ENCODE data around the gene ERC2.
"Not testable (repeated sequence)": the region's sequence is repeated elsewhere in the genome, so short reads cannot be mapped to it uniquely, and the experiment has no call there.

Gene ERC2

DNA sequence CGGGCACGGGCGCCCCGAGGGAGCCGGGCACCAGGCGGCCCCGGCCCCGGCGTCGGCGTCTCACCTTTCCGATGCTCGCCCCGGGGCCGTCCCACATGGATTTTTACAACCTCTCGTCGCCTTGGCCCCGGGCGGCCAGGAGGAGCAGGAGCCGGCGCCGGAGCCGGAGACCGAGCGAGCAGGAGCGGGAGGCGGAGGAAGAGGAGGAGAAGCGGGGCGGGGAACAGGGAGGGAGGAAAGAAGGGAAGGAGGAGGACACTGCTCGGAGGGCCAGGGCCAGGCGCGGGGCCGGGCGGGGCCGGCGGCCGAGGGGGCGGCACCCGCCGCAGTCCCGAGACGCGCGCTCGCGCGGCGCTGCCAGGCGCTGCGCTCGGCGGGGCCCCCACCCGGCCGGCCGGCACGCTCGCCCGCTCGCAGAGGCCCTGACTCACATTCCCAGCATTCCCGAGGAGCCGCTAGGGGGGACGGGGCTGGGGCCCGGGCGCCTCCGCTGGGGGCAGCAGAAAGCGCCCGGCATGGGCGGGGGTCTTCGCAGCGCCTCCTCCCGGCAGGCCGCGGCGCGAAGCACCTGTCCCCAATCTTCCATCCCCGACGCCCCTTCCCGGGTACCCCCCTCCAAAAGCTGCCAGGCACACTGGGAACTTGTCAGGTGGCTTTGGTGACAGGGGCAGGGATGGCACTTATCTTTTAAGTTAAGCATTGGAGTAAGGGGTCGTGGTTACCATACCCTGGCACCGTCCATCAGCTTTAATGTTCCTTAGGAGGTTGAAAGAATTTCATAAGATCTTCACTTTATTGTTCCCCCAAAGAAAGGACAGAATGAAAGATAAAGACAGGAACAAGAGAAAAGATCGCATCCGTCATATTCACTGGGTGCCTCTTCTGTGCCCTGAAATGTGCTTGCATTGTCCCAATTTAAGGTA lies at the start of gene ERC2:
Gene ERC2, minus strand, starts transcription at position 284 of the 923 bp plus-strand sequence.
- in situ Hi-C loops (cut with MboI; ENCODE audit: low sequenced_read_pairs), result no loop called here

DNA sequence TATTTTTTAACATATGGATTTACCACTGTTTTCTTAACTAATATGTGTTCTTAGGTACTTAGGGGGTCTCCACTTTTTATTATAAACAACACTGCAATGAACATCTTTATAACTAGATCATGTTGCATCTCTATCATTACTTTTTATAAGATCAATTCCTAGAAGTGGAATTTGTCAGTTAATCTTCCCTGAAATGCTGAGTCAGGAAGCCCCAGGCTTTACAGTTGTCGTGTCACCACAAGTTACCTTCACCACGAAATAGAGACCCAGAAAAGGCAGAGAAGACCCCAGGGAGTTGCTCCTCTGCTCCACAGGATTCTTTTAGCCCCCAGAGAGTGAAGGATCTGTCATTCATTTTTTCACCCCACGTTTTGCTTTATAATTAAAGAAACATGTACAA lies 34.5 kb upstream of the ERC2 start:
- in situ Hi-C loops (cut with MboI; ENCODE audit: low sequenced_read_pairs), result no loop called here

DNA sequence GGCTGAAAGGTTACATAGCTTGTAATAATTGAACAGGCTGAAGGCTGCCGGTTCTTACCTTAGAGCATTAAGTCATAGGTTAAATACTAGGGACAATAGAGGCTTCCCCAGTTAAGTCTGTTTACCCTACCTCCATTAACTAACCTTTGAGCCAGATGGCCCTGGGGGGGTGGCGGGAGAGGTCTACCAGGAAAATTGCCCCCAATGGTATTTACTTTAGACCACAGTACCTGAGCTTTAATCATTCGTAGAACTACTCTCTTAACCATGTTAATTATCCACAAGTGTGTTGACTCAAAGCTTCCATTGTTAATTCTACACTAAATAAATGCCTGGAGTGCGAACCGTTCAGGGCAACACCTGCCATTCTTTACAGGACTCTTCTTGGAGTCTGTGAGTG lies 28.1 kb upstream of the ERC2 start:
- in situ Hi-C loops (cut with MboI; ENCODE audit: low sequenced_read_pairs), result not testable (repeated sequence)

DNA sequence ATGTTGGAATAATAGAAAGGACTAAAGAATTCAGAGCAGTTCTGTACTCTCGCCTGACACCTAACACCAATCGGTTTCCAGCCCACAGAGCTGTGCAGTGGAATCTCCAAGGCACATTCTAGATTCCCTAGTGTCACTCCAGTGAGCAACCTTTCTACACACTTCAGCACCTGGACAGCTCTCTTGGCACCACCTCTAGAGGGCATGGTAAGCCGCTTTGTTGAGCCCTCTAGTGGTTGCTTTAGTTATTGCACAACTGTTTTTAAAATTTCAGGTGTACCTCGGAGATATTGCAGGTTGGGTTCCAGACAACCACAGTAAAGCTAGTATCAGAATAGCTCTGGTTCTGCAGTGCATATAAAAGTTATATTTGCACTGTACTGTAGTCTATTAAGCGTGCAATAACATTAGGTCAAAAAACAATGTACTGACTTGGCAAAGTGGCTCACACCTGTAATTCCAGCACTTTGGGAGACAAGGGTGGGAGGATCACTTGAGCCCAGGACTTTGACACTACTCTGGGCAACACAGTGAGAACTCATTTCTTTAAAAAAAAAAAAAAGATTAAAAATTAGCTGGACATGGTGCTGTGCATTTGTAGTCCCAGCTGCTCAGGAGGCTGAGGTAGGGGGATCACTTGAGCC lies 26.5 kb upstream of the ERC2 start:
- in situ Hi-C loops (cut with MboI; ENCODE audit: low sequenced_read_pairs), result no loop called here

DNA sequence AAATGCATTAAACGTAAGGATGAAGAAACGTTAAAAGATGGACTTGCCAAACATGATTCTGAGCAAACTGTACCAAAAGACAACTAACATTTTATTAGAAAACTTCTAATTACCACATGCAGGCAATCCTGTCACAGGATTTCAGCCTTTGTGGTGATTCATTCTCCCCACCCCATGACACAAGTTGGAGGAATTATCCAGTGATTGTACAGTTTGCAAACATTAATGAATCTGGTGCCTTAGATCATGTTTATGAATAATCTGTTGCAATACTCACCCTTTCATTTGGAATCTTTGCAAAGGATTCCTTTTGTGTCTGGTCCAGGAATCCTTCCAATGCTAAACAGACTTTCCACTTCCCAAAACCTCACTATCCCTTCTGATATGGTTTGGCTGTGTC lies 23.3 kb upstream of the ERC2 start:
- in situ Hi-C loops (cut with MboI; ENCODE audit: low sequenced_read_pairs), result no loop called here

DNA sequence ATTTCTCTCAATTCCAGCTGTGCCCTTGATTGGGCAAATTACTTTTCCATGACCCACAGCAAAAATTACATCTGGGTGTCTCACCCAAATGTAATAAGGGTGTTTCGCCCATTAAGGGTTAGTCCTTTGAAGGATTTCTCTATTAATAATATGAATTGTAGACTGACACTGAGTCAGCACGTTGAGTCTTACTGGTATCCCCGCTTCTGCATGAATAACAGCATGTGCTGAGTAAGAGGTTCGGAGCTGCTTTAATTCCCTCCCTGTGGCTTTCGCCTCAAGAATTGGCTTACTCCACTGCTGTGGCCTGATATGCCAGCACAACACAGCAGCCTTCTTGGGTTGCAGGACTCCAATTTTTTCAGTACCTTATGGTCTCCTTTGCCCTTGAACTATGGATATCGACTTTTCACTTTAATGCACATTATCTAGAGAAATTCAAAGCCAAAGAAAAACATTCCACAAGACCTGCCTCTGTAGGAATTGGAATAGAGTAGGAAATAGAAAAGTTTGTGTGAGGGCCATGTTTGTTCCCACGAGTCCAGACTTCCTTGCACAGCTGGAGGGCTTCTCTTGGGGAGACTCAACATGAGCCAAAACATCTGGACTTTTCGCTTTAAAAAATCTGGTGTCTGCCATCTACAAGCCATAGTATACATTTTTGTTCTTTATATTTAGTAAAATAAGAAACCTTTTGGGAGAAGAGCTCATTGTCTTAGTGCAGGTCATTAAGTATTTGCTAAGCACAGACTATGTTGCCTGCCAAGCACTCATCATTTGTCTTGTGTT lies 20.7 kb upstream of the ERC2 start:
- in situ Hi-C loops (cut with MboI; ENCODE audit: low sequenced_read_pairs), result no loop called here

DNA sequence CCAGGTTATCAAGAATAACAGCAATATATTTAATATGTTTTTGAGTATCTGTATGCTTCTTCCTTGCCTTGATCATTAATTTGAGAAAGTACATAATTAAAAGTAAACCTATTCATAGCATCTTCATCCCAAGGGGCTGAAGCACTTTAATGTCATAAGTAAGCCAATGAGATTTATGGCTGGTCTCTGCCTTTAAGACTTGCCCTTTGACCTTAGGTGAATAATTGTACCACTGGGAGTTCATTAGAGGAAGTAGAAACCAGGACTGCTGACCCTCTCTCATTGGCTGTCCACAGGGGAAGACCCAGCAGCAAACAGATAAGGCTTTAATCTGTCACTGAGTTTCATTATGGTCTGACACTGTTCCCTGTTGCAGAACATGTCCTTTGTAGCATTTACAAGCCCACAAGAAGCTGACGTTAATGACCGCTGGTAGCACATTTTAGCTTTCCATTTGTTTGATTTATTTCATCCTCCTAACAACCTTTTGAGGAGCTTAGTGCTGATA lies 16.3 kb upstream of the ERC2 start:
- in situ Hi-C loops (cut with MboI; ENCODE audit: low sequenced_read_pairs), result no loop called here

DNA sequence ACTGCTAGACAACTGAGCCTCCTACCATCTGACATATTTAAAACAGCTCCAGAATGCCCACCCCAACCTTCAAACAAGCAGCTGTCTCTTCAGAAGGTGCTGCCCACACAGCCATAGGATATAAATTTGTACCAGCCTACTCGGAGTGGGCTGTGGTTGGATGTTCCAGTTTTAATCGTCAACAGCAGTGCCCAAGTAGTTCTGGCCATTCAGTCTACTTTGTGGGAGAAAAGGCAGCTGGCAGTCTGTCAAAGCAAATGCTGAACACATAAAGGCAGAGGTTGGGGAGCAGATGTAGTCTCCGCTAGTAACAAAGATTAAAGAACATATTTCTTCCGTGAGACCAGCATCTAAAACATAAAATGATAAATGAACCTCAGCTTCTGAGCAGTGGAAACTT lies 15.9 kb upstream of the ERC2 start:
- in situ Hi-C loops (cut with MboI; ENCODE audit: low sequenced_read_pairs), result no loop called here

DNA sequence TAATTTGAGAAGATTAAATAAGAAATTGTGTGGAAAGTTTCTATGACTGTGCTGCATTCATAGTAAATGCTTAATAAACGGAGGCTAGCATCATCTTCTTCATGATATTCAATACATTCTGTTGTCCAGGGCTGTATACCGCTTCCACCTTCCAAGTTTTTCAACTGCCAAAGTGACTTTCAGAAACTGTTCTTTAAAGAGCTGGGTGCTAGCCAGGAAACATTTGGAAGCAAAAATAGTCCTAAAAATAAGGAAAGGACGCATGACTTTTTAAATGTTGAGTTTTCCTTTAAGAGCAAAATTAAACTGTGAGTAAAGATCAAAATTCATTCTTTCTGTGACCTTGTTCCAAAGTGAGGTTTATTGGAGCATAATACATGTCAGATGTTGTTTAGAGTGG lies 9.4 kb upstream of the ERC2 start:
- in situ Hi-C loops (cut with MboI; ENCODE audit: low sequenced_read_pairs), result no loop called here

DNA sequence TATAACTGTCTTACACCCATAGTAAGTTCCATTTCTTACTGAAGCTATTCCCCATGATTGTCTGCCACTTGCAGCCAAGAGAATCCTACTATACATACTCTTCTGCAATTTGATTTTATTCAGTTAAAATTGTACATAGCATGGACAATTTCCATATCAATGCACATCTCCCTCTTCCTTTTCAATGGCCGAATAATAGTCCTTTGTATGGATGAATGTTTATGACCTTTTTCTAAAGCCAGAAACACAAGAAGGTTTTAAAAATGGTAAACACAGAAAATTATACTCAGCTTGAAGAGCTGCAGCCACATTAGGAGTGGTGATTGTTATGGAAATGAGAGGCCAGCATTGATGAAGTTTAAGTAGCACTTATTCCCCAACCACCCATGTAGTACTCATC lies 8.5 kb upstream of the ERC2 start:
- in situ Hi-C loops (cut with MboI; ENCODE audit: low sequenced_read_pairs), result no loop called here

DNA sequence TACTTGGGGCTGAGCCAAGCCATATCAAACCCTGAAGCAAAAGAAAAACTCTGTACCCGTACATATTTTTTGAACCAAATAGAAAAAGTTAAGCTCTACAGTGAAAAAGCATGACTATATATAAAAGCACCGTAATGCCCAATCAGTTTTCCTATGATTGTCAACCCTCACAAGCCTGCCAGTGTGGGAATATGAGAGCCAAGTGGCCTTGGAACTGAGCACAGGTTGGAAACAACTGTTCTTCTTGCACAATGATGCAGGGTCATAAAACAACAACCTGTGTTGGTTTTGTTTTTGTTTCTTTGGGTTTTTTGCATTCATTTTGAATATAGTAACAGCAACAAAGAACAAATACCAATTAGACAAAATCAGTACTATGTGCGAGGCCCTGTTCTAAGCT lies 3.5 kb upstream of the ERC2 start:
- in situ Hi-C loops (cut with MboI; ENCODE audit: low sequenced_read_pairs), result no loop called here

DNA sequence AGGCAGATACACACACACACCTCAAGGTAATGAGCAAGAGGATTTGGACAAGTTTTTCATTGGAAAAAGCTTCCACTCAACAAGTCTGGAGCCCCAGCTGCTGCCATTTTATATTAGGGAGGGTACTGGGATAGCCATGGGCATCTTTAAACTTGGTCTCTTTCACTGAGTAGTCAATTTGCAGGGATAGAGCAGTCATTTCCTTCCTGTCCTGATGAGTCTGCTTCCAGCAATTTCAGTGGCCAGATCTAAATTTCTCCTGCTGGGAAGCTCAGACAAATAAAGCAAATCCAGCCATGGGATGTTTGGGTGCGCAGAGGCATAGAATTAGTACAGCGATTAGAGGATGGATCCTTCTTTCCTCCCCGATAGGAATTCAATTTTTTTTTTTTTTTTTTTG lies 874 bp upstream of the ERC2 start:
- in situ Hi-C loops (cut with MboI; ENCODE audit: low sequenced_read_pairs), result no loop called here

DNA sequence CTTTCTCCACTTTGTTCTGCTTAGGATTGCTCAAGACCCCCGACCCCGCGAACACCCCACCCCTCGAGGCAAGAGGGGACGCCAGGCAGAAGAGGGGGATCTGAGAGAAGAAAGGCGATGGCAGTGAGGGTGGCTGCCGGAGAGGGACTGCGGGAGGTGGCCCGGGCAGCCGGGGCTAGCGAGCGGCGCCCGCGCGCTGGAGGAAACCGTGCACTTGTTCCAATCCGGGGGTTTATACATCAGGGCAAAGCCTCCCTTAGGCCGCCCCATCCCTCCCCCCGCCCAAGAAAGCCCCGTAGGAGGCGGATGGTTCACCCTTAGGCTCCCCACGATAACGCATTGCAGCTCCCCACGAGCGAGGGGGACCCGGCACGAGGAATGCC lies 475 bp downstream of the ERC2 start:
- in situ Hi-C loops (cut with MboI; ENCODE audit: low sequenced_read_pairs), result no loop called here

DNA sequence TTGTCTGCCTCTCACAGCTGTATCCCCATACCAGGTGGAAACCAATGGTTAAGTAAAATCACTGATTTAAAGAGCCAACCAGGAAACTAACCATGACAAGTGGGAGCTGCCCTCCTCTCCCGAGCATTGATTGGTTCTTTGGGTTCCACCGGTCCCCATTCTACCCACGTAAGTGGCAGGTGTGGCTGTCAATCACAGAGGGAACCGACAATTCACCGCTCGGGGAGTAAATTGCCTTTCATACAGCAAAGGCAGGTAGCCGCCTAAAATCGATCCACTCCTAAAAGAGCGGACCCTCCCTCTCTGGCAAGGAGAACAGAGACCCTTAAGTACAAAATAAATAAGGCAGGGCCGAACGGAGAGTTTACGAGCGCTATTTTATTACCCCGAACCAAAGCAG lies 1.2 kb downstream of the ERC2 start:
- in situ Hi-C loops (cut with MboI; ENCODE audit: low sequenced_read_pairs), result no loop called here

DNA sequence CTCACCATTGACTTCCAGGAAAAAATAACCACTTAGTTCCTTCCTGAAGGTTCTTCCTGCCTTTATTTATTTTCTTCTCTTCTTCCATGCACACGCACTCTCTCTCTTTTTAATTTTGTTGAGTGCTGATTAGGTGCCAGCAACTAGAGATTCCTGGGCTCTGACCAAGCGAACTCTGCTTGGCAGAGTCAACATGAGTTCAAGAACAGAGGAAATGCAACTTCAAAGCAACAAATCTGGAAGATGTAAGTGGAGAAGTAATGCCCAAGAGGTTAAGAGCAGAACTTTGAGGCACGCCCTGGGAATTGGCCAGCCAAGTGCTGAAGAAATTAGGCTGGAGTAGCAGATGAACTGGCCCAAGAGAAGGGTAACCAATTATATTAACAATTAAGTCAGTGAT lies 8.5 kb downstream of the ERC2 start:
- in situ Hi-C loops (cut with MboI; ENCODE audit: low sequenced_read_pairs), result no loop called here

DNA sequence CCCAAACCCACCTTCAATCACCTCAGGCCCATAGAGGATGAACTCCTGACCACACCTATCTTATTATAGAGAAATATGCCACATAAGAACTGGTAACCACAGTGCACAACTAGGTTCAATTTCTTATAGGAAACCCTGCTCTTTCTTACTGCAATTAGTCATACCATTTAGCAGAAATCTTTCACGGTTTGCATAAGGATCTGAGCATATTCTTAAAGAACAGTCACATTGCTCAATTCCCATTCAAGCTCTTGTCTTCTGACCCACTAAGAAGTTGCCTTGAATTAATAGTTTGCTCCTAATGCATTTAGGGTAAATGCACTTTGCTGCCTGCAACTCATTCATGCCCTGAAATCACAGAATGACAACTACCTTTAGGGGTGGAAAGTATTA lies 9.2 kb downstream of the ERC2 start:
- in situ Hi-C loops (cut with MboI; ENCODE audit: low sequenced_read_pairs), result no loop called here

DNA sequence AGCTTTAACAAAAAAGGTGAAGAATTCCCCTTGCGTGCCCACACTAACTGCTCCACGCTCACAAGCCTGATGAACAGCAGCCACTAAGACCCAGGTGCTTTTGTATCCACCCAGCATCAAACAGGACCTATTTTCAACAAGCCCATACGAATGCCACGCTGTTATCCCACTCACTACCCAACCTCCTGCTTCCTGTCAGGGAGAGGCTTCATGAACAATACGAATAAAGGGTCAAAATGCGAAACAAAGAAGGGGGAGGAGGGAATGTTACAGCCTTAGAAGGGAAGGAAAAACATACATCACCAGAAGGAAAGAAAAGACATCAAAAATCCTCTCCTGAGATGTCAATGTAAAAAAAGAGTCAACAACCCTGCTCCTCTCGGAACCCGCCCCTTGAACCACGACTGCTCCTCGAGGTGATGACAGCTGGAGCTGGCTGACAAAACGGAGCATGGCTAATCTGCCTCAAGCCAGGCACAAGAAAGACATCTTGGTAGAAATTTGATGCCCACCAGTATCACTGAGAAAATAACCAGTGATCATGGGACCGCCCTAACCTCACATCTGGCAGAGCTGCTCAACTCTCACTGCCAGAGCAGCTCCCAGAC lies 9.7 kb downstream of the ERC2 start:
- in situ Hi-C loops (cut with MboI; ENCODE audit: low sequenced_read_pairs), result no loop called here

DNA sequence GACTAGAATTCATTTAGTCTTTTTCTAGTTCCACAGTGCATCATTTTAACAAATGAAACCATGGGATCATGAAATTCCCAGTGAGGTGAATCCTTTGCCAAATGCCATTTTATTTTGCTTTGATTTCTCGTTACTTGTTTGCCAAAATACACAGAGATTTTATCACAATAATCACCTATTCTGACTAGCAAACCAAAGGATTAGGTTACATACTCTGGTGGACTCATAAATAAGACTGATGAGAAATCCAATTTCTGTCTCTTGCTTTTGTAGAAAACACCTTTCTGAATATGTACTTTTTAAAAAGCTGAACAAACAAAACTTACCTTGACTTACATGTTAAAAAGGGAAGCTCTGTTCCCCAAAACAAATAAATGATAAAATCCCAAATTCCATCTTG lies 12.2 kb downstream of the ERC2 start:
- in situ Hi-C loops (cut with MboI; ENCODE audit: low sequenced_read_pairs), result no loop called here

DNA sequence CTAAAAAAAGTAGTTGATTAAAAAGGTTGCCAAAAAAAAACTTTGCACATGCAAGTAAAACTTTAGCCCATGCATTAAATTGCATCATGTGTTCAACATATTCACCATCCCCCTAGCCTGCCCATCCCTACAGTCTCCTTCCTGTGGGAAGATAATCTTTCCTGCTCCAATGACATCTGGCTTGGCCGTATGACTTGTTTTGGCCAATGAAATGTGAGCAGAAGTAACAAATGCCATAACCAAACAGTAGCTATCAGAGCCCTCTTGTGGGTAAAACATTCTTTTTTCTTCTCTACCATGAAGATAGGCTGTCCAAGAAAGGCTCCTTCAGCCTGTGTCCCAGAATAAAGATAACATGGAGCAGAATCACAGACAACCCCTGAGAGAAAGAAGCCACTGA lies 15.3 kb downstream of the ERC2 start:
- in situ Hi-C loops (cut with MboI; ENCODE audit: low sequenced_read_pairs), result no loop called here

DNA sequence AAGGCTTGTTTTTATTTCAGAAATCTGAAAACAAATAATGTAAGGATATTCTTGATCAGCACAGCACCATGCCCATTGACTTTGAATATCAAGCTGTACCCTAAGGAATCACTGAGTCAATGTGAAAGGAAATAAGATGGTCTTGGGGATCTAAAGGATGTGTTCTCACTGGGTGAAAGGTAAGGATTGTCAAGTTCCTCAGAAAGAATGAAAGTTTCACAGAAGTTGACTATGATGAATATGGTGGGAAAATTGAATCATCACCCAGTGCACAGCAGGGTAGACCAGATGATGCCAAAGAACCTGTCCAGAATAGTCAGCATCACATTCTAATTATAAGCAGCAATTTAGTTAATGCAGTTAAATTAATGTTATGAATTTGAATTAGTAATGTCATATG lies 16.2 kb downstream of the ERC2 start:
- in situ Hi-C loops (cut with MboI; ENCODE audit: low sequenced_read_pairs), result no loop called here

DNA sequence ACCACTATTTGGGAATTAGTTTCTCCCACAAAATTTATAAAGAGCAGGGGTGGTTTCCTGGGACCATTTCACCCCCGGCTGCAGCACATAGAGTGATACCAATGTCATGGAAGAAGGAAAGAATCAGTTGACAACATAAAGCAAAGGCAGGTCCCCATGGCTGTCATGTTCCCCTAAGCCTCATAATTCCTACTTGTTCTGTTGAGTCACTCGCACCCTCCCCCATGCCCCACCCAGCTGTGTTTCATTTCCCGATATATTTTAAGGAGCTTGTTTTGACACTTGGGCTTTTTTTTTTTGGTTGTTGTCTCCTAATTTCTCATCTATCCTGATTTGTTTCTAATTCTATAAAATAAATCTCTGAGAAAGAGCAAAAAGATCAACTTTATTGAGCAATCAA lies 24.9 kb downstream of the ERC2 start:
- in situ Hi-C loops (cut with MboI; ENCODE audit: low sequenced_read_pairs), result no loop called here
